GM06990 (cell line): Measurements from ENCODE around the gene ARRDC1.

Source experiments
- DNase-seq: peaks from one replicate; pipeline ENCODE4 v3.0.0-alpha.2; 2011; ENCODE audit not compliant: insufficient read length; ENCODE audit errors: extremely low read depth
- H3K27me3 ChIP-seq: replicated peaks from 2 replicates; pipeline ENCODE4 v1.6.0; 2011; ENCODE audit warnings: low read length; ENCODE audit not compliant: control insufficient read depth, insufficient read depth
- H3K36me3 ChIP-seq: 2 replicates; pipeline ENCODE4 v1.5.1; 2011; ENCODE audit warnings: low read length; ENCODE audit not compliant: control insufficient read depth, insufficient read depth
- H3K4me3 ChIP-seq: replicated peaks from 2 replicates; pipeline ENCODE4 v1.5.1; 2011; ENCODE audit warnings: low read depth, mild to moderate bottlenecking, control low read depth, low read length
- TF ChIP-seq, protein P1 (sequence below): IDR thresholded peaks from 2 replicates; pipeline ENCODE4 v1.5.1; 2011; ENCODE audit warnings: low read length, control low read depth, mild to moderate bottlenecking, inconsistent platforms; ENCODE audit not compliant: insufficient read depth, poor library complexity, severe bottlenecking

The ARRDC1 gene

DNA sequence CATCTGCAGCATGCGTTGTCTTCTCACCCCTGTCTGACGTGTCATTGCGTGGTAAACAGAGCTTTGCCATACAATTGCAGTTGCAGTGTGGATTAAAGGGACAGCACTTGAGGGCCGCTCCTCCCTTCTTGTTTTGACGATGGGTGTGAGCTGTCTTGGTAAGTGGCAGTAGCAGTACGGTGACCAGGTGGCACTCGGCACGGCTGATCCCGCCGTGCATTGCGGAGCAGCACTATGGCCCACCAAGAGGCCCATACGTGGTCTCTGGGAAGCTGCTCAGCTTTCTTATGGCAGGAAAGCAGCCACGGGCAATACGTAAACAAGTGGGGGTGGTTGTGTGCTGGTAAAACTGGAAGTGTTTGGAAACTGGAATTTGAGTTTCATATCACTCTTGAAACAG is 38.4 kb downstream of the ARRDC1 start:
- no peak for DNase-seq
- Histone ChIP-seq H3K4me3 (no peak overlapping the region), H3K36me3 (peaks cover 8% of the 10 kb centered on the region), H3K27me3 (no peaks in the 10 kb centered on the region)
- TF ChIP-seq, protein P1, sequence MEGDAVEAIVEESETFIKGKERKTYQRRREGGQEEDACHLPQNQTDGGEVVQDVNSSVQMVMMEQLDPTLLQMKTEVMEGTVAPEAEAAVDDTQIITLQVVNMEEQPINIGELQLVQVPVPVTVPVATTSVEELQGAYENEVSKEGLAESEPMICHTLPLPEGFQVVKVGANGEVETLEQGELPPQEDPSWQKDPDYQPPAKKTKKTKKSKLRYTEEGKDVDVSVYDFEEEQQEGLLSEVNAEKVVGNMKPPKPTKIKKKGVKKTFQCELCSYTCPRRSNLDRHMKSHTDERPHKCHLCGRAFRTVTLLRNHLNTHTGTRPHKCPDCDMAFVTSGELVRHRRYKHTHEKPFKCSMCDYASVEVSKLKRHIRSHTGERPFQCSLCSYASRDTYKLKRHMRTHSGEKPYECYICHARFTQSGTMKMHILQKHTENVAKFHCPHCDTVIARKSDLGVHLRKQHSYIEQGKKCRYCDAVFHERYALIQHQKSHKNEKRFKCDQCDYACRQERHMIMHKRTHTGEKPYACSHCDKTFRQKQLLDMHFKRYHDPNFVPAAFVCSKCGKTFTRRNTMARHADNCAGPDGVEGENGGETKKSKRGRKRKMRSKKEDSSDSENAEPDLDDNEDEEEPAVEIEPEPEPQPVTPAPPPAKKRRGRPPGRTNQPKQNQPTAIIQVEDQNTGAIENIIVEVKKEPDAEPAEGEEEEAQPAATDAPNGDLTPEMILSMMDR = no peak

DNA sequence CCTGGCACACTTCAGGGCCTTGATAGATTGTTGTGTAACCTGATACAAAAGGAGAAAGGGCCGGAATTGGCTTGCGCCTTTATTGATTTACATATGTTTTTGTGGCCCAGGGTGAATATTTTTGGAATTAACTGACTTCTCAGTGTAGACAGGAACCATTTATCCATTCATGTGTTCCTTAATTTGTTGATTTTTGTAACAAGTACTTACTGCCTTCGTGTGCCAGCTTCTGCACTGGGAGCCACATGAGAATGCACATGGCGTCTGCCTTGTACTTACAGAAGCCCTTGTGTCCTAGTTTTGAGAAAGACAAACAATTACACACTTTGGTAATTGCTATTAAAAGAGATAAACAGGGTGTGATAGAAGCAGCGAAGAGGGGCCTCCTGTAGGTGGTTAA is 39.7 kb downstream of the ARRDC1 start:
- TF ChIP-seq, protein P1 = no peak
- Histone ChIP-seq H3K36me3 (peaks cover 8% of the 10 kb centered on the region), H3K27me3 (no peaks in the 10 kb centered on the region), H3K4me3 (no peak overlapping the region)
- no peak for DNase-seq

DNA sequence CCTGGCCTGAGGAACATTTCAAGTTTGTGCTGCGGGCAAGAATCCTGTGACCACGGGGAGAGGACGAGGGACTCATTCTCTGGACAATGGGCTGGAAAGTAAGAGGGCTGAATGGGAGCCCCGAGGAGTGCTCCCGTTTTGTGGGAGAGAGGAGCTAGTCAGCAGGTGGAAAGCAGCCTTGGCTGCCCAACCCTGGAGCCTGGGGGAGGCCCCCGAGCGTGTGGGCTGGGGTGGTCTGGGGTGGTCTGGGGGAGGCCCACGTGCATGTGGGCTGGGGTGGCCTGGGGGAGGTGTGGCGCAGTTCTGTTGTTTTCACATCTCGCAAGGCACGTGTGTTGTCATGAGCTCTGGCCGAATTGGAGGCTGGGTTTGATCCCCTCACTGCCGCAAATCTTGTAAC is 40.9 kb downstream of the ARRDC1 start:
- TF ChIP-seq, protein P1 = no peak
- Histone ChIP-seq H3K27me3 (no peaks in the 10 kb centered on the region), H3K36me3 (peaks cover 8% of the 10 kb centered on the region), H3K4me3 (no peak overlapping the region)
- DNase-seq = no peak

DNA sequence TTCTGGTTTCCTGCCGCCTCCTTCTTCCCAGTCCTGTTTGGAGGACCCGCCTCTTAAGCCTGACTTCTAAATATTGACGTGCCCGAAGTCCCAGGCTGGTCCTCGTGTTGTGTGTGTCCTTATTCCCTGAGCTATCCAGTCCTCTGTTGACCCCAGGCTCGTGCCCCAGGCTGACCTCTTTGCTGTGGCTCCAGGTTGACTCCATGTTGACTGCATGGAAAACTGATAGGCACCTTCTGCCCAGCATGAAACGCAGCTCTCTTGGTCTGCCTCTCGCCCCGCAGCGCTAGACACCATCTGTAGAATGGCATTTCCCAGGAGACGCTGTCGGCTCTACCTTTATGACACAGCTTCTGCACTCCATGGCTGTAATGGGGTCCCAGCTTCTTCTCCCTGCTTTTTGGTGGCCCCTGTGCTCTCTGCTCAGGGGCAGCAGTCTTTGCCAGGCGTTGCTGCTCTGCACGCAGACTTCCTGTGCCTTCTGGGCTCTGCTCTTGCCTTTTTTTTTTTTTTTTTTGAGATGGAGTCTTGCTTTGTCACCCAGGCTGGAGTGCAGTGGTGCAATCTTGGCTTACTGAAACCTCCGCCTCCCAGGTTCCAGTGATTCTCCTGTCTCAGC is 41.7 kb downstream of the ARRDC1 start:
- no peak overlapping the region for H3K4me3 ChIP-seq
- no peak for DNase-seq
- peaks cover 8% of the 10 kb centered on the region for H3K36me3 ChIP-seq

DNA sequence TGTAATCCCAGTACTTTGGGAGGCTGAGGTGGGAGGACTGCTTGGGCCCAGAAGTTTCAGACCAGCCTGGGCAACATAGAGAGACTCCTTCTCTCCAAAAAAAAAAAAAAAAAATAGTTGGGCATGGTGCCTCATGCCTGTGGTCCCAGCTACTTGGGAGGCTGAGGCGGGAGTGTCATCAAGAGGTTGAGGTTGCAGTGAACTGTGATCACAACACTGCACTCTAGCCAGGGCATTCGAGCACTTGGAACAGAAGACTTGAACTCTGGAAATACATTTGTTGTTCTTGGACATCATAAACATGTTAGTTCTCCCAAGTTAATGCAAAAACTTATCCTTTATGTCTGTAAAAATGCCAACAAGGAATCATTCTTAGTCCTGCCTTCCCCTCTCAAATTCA is 42.9 kb downstream of the ARRDC1 start:
- Histone ChIP-seq H3K4me3 (no peak overlapping the region), H3K27me3 (no peaks in the 10 kb centered on the region), H3K36me3 (peaks cover 8% of the 10 kb centered on the region)
- DNase-seq = no peak
- TF ChIP-seq, protein P1 = no peak

More for the DNA sequence above, 41.7 kb downstream of the ARRDC1 start:
- TF ChIP-seq, protein P1 = no peak
- H3K27me3 ChIP-seq = no peaks in the 10 kb centered on the region

DNA sequence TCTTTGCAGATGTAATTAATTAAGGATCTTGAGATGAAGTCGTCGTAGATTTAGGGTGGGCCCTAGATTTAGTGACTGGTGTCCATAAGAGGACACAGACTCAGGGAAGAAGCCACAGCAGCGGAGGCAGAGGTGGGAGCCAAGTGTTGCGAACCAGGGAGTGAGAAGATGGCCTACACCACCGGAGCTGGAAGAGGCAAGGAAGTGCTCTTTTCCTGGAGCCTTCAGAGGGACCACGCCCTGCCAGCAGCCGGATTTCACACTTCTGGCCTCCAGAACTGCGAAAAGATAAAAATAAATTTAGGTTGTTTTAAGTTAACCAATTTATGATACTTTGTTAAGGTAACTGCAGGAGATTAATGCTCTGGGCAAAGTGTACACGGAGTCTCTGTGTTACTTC is 44.1 kb downstream of the ARRDC1 start:
- no peak for DNase-seq
- Histone ChIP-seq H3K4me3 (no peak overlapping the region), H3K36me3 (peaks cover 6% of the 10 kb centered on the region), H3K27me3 (no peaks in the 10 kb centered on the region)
- TF ChIP-seq, protein P1 = no peak
